GM12801 (cell line): Measurements from ENCODE around the gene CCDC27.

Source experiments
- CTCF ChIP-seq: IDR thresholded peaks from one replicate; pipeline ENCODE4 v1.5.1; 2011; ENCODE audit warnings: control low read depth; ENCODE audit not compliant: insufficient read length; ENCODE audit errors: extremely low read depth

Gene CCDC27

GRCh38 chr1:3783651-3784474 is 31.6 kb downstream of the CCDC27 start:
- TF ChIP-seq CTCF = no peak

- no peak for TF ChIP-seq CTCF
Measured at GRCh38 chr1:3785045-3785444, 32.8 kb downstream of the CCDC27 start.

GRCh38 chr1:3785456-3786157 is 33.4 kb downstream of the CCDC27 start:
- no peak for TF ChIP-seq CTCF

- TF ChIP-seq CTCF = no peak
Measured at GRCh38 chr1:3786468-3787348, 34.5 kb downstream of the CCDC27 start.

GRCh38 chr1:3787349-3787715 is 35.1 kb downstream of the CCDC27 start:
- TF ChIP-seq CTCF = no peak

- no peak for TF ChIP-seq CTCF
Measured at GRCh38 chr1:3787745-3788605, 35.7 kb downstream of the CCDC27 start.
